Loucy (cell line): Measurements from ENCODE around the gene DLG1.

ENCODE experiments used
- H2AFZ ChIP-seq: fragments of 200-600 bp; sonication (generic); 2 replicates; pipeline ENCODE4 v1.6.0; 2016; ENCODE audit warnings: antibody characterized with exemption, mild to moderate bottlenecking, low read length, moderate library complexity
- H3F3A ChIP-seq: fragments of 200-600 bp; 2 replicates; pipeline ENCODE4 v1.6.0; 2016; ENCODE audit warnings: antibody characterized with exemption, low read depth, mild to moderate bottlenecking
- H3K27me3 ChIP-seq: fragments of 200-600 bp; sonication (generic); 2 replicates; pipeline ENCODE4 v1.6.1; 2014; ENCODE audit warnings: low read length, mild to moderate bottlenecking; ENCODE audit not compliant: insufficient read depth, poor library complexity, severe bottlenecking
- H3K36me3 ChIP-seq: fragments of 200-600 bp; sonication (generic); 2 replicates; pipeline ENCODE4 v1.6.1; 2016; ENCODE audit warnings: low read length; ENCODE audit not compliant: insufficient read depth
- H3K4me1 ChIP-seq: fragments of 200-600 bp; sonication (generic); 2 replicates; pipeline ENCODE4 v1.5.1; 2014; ENCODE audit warnings: low read length, mild to moderate bottlenecking; ENCODE audit not compliant: insufficient read depth, poor library complexity, severe bottlenecking
- H3K4me2 ChIP-seq: fragments of 200-600 bp; sonication (generic); 2 replicates; pipeline ENCODE4 v1.6.0; 2014; ENCODE audit warnings: antibody characterized with exemption, low read length, low read depth, mild to moderate bottlenecking; ENCODE audit not compliant: poor library complexity, severe bottlenecking
- H3K4me3 ChIP-seq: fragments of 200-600 bp; sonication (generic); 2 replicates; pipeline ENCODE4 v1.5.1; 2014; ENCODE audit warnings: low read length, mild to moderate bottlenecking, mixed read lengths; ENCODE audit not compliant: poor library complexity, severe bottlenecking
- H3K79me2 ChIP-seq: fragments of 200-600 bp; sonication (generic); 2 replicates; pipeline ENCODE4 v1.6.1; 2014; ENCODE audit warnings: low read length; ENCODE audit not compliant: insufficient read depth
- H3K9ac ChIP-seq: fragments of 200-600 bp; sonication (generic); 2 replicates; pipeline ENCODE4 v1.6.0; 2014; ENCODE audit warnings: mild to moderate bottlenecking, low read depth, low read length, moderate library complexity; ENCODE audit not compliant: poor library complexity, severe bottlenecking
- H3K9me2 ChIP-seq: fragments of 200-600 bp; sonication (generic); replicated peaks from 2 replicates; pipeline ENCODE4 v1.6.1; 2016; ENCODE audit warnings: low read depth, low read length, mixed read lengths
- H3K9me3 ChIP-seq: fragments of 200-600 bp; sonication (generic); 2 replicates; pipeline ENCODE4 v1.6.1; 2014; ENCODE audit warnings: mild to moderate bottlenecking, antibody characterized with exemption, low read length, low read depth; ENCODE audit not compliant: insufficient read depth
- H4K20me1 ChIP-seq: fragments of 200-600 bp; sonication (generic); 2 replicates; pipeline ENCODE4 v1.6.0; 2014; ENCODE audit warnings: antibody characterized with exemption, low read length, mild to moderate bottlenecking; ENCODE audit not compliant: insufficient read depth, poor library complexity, severe bottlenecking
- EZH2phosphoT487 ChIP-seq: fragments of 200-600 bp; IDR thresholded peaks from 2 replicates; pipeline ENCODE4 v1.6.1; 2018; ENCODE audit warnings: antibody characterized with exemption, mild to moderate bottlenecking, moderate library complexity, borderline replicate concordance
- TF ChIP-seq, protein P1 (sequence below): fragments of 200-600 bp; sonication (generic); conservative IDR thresholded peaks from 2 replicates; pipeline ENCODE4 v1.5.1; 2014; ENCODE audit warnings: mild to moderate bottlenecking, antibody characterized with exemption, low read length

The DLG1 gene

GRCh38 chr3:197000211-197000610 is 298.2 kb downstream of the DLG1 start:
- Histone ChIP-seq H3K27me3 (no peaks in the 10 kb centered on the region), H3K9me3 (no peaks in the 10 kb centered on the region), H4K20me1 (no peaks in the 10 kb centered on the region), H3K4me1 (peaks cover 7% of the 10 kb centered on the region), H3K4me3 (no peak overlapping the region), H3K9ac (no peak overlapping the region), H3K79me2 (no peaks in the 10 kb centered on the region), H3K36me3 (no peaks in the 10 kb centered on the region), H2AFZ (no peak overlapping the region), H3K4me2 (no peak overlapping the region), H3K9me2 (no peaks in the 10 kb centered on the region), H3F3A (no peaks in the 10 kb centered on the region)
- TF ChIP-seq EZH2phosphoT487 = no peak
- TF ChIP-seq, protein P1, sequence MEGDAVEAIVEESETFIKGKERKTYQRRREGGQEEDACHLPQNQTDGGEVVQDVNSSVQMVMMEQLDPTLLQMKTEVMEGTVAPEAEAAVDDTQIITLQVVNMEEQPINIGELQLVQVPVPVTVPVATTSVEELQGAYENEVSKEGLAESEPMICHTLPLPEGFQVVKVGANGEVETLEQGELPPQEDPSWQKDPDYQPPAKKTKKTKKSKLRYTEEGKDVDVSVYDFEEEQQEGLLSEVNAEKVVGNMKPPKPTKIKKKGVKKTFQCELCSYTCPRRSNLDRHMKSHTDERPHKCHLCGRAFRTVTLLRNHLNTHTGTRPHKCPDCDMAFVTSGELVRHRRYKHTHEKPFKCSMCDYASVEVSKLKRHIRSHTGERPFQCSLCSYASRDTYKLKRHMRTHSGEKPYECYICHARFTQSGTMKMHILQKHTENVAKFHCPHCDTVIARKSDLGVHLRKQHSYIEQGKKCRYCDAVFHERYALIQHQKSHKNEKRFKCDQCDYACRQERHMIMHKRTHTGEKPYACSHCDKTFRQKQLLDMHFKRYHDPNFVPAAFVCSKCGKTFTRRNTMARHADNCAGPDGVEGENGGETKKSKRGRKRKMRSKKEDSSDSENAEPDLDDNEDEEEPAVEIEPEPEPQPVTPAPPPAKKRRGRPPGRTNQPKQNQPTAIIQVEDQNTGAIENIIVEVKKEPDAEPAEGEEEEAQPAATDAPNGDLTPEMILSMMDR = no peak

- no peaks in the 10 kb centered on the region for H3K27me3 ChIP-seq
- no peaks in the 10 kb centered on the region for H3F3A ChIP-seq
- H3K9me3 ChIP-seq = no peaks in the 10 kb centered on the region
- H2AFZ ChIP-seq = no peak overlapping the region
- no peaks in the 10 kb centered on the region for H3K9me2 ChIP-seq
- no peaks in the 10 kb centered on the region for H3K79me2 ChIP-seq
- H4K20me1 ChIP-seq = no peaks in the 10 kb centered on the region
- no peak for TF ChIP-seq EZH2phosphoT487
- TF ChIP-seq, protein P1 = no peak
- H3K36me3 ChIP-seq = no peaks in the 10 kb centered on the region
- no peak overlapping the region for H3K9ac ChIP-seq
- H3K4me3 ChIP-seq = no peak overlapping the region
- peaks cover 4% of the 10 kb centered on the region for H3K4me1 ChIP-seq
- no peak overlapping the region for H3K4me2 ChIP-seq
Observed at GRCh38 chr3:196998966-196999760, 299.2 kb downstream of the DLG1 start.

DNA sequence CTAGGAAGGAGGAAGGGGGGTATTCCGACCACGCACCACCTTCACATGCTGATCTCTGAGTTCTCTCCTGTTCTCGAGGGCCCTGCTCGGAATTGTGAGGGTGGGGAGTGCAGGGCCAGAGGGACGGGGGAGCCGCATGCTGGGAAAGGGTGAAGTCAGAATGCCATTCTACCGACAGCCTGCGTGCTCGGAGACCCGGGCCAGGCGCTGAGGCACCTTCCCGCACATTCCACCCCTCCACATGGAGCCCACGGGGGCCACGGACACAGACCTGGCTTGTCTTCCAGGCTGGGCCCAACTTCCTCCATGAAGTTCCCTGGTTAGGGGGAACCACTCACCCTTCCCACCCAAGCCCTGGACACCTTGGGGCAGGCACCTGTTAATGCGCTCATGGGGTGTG is 301.1 kb downstream of the DLG1 start:
- H3K9me3 ChIP-seq = no peaks in the 10 kb centered on the region
- TF ChIP-seq, protein P1 = no peak
- no peak for TF ChIP-seq EZH2phosphoT487
- no peaks in the 10 kb centered on the region for H3F3A ChIP-seq
- H2AFZ ChIP-seq = no peak overlapping the region
- no peaks in the 10 kb centered on the region for H4K20me1 ChIP-seq
- H3K9ac ChIP-seq = no peak overlapping the region
- no peaks in the 10 kb centered on the region for H3K4me1 ChIP-seq
- H3K4me3 ChIP-seq = no peak overlapping the region
- no peaks in the 10 kb centered on the region for H3K79me2 ChIP-seq
- H3K27me3 ChIP-seq = no peaks in the 10 kb centered on the region
- no peaks in the 10 kb centered on the region for H3K36me3 ChIP-seq
- H3K4me2 ChIP-seq = no peak overlapping the region
- H3K9me2 ChIP-seq = no peaks in the 10 kb centered on the region
